ENCODE results near the gene TPO.

Gene TPO

DNA sequence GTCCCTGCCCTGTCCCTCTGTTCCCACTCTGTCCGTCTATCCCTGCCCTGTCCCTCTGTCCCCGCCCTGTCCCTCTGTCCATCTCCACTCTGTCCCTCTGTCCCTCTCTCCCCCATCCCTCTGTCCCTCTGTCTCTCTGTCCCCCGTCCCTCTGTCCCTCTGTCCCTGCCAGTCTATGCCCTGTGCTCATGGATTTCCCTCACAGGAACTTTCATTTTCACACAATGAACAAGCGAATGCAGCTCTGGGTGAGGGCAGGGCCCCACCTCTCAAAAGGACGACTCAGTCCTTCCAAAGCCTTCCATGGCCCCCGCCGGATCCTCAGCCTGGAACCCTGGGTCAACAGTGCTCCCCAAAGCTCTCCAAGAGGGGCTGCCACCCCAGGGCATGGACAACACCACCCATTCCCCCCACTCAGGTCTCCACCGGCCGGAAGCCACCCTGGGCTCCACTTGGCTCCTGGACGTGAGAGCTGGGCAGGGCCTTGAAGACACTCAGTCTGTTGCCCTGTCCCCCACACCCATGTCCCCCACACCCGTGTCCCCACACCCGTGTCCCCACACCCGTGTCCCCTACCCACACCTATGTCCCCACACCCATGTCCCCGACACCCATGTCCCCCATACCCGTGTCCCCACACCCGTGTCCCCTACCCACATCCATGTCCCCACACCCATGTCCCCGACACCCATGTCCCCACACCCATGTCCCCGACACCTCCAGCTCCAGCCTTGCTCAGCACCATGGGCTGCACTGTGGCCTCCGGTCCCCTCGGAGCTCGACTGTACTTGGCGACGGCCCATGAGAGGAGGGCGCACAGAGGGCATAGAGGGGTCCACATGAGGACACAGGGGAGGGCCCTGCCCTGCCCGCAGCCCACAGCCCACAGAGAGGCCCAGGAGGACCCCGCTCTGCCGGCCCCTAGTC, 175.1 kb downstream of the TPO start:
- H2AFZ ChIP-seq (ENCODE audit: insufficient read depth, low read length, poor library complexity), result no peak overlapping the region
- H4K91ac ChIP-seq (ENCODE audit: low read depth, low read length), result no peak overlapping the region
- H4K8ac ChIP-seq (ENCODE audit: low read depth, low read length), result no peak overlapping the region
- H3K27me3 ChIP-seq (ENCODE audit: insufficient read depth, low read length), result no peaks in the 10 kb centered on the region
- DNase-seq, result no peak
- peak overlapping the region; percentile 11 for H2BK12ac ChIP-seq (ENCODE audit: low read length)
- H2BK5ac ChIP-seq (ENCODE audit: low read depth, low read length, poor library complexity), result no peak overlapping the region
- H3K4me3 ChIP-seq (ENCODE audit: low read depth, low read length), result no peak overlapping the region
- WGBS (ENCODE audit: extremely low coverage, insufficient coverage, insufficient read length), result no CpG with 5 or more reads among the region's 27 CpGs
- no peak overlapping the region for H2BK120ac ChIP-seq (ENCODE audit: insufficient read depth, low read length, poor library complexity)
- no peak overlapping the region for H3K4me2 ChIP-seq (ENCODE audit: low read length)
- no peak overlapping the region for H3K4ac ChIP-seq (ENCODE audit: low read depth, low read length)
- H3K14ac ChIP-seq (ENCODE audit: low read length), result no peak overlapping the region
- H2AK5ac ChIP-seq (ENCODE audit: low read length), result peak overlapping the region; percentile 38
- H3K79me2 ChIP-seq (ENCODE audit: control insufficient read depth, insufficient read depth, low read length, poor library complexity), result peaks cover 2% of the 10 kb centered on the region
- no peak overlapping the region for H3K9ac ChIP-seq (ENCODE audit: low read length)
- H3K79me1 ChIP-seq (ENCODE audit: low read length), result peaks cover 3% of the 10 kb centered on the region
- no peaks in the 10 kb centered on the region for H3K36me3 ChIP-seq (ENCODE audit: control insufficient read depth in 1 of 2, insufficient read depth in 2 of 2, low read length in 2 of 2)
- H3K4me1 ChIP-seq (ENCODE audit: control insufficient read depth in 1 of 2, insufficient read depth in 2 of 2, low read length in 2 of 2), result peaks cover 21 to 23% of the 10 kb centered on the region in 2 experiments
- H3K27ac ChIP-seq (ENCODE audit: low read depth, low read length), result no peak overlapping the region
- H4K12ac ChIP-seq (ENCODE audit: low read depth, low read length), result no peak overlapping the region
- no peak overlapping the region for H3K18ac ChIP-seq (ENCODE audit: low read length)
- H3K23ac ChIP-seq (ENCODE audit: low read length), result no peak overlapping the region
- peaks cover 2% of the 10 kb centered on the region for H3K9me3 ChIP-seq (ENCODE audit: insufficient read depth, low read depth, low read length)

DNA sequence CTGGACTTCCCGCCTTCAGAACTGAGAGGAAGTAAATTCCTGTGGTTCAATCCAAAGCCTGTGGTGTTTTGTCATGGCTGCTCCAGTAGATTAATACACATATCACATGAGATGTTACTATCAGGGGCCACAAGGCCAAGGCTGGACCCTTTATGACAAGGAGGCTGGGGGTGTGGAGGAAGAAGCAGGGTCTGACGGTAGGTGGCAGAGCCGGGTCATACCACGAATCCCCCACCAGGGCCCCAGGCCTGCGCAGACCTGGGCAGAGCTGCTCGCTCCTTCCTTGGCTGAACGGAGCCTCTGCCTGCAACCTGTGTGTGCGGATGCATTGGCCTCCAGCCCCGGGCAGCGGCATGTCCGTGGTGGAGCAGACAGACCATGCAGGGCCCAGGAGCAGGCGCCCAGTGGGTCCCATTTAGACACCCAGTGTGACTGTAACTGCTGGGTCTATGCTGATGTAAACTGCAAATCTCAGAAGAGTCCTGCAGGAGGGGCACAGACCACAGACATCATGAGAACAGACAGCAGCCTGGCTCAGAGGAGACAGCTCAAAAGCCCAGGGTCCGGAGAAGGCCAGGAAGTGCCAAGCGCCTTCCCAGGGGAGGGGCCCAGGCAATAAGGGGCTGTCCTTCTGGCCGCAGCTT, 175.8 kb downstream of the TPO start:
- Histone ChIP-seq H3K18ac (ENCODE audit: low read length) (no peak overlapping the region), H3K79me2 (ENCODE audit: control insufficient read depth, insufficient read depth, low read length, poor library complexity) (peaks cover 2% of the 10 kb centered on the region), H3K14ac (ENCODE audit: low read length) (peak overlapping the region; percentile 24), H3K4me1 (ENCODE audit: control insufficient read depth in 1 of 2, insufficient read depth in 2 of 2, low read length in 2 of 2) (peaks cover 25 to 30% of the 10 kb centered on the region in 2 experiments), H4K12ac (ENCODE audit: low read depth, low read length) (no peak overlapping the region), H3K23ac (ENCODE audit: low read length) (no peak overlapping the region), H3K4me2 (ENCODE audit: low read length) (no peak overlapping the region), H3K9ac (ENCODE audit: low read length) (no peak overlapping the region), H2AK5ac (ENCODE audit: low read length) (no peak overlapping the region), H4K91ac (ENCODE audit: low read depth, low read length) (peak overlapping the region; percentile 23), H2BK120ac (ENCODE audit: insufficient read depth, low read length, poor library complexity) (no peak overlapping the region), H3K9me3 (ENCODE audit: insufficient read depth, low read depth, low read length) (peaks cover 4% of the 10 kb centered on the region), H2BK5ac (ENCODE audit: low read depth, low read length, poor library complexity) (no peak overlapping the region), H4K8ac (ENCODE audit: low read depth, low read length) (no peak overlapping the region), H3K36me3 (ENCODE audit: control insufficient read depth in 1 of 2, insufficient read depth in 2 of 2, low read length in 2 of 2) (no peaks in the 10 kb centered on the region), H3K79me1 (ENCODE audit: low read length) (peaks cover 3% of the 10 kb centered on the region), H3K4ac (ENCODE audit: low read depth, low read length) (no peak overlapping the region), H2AFZ (ENCODE audit: insufficient read depth, low read length, poor library complexity) (no peak overlapping the region), H3K27me3 (ENCODE audit: insufficient read depth, low read length) (no peaks in the 10 kb centered on the region), H3K4me3 (ENCODE audit: low read depth, low read length) (no peak overlapping the region), H3K27ac (ENCODE audit: low read depth, low read length) (no peak overlapping the region), H2BK12ac (ENCODE audit: low read length) (no peak overlapping the region)
- DNase-seq, result no peak
- WGBS (ENCODE audit: extremely low coverage, insufficient coverage, insufficient read length), result no CpG with 5 or more reads among the region's 15 CpGs

DNA sequence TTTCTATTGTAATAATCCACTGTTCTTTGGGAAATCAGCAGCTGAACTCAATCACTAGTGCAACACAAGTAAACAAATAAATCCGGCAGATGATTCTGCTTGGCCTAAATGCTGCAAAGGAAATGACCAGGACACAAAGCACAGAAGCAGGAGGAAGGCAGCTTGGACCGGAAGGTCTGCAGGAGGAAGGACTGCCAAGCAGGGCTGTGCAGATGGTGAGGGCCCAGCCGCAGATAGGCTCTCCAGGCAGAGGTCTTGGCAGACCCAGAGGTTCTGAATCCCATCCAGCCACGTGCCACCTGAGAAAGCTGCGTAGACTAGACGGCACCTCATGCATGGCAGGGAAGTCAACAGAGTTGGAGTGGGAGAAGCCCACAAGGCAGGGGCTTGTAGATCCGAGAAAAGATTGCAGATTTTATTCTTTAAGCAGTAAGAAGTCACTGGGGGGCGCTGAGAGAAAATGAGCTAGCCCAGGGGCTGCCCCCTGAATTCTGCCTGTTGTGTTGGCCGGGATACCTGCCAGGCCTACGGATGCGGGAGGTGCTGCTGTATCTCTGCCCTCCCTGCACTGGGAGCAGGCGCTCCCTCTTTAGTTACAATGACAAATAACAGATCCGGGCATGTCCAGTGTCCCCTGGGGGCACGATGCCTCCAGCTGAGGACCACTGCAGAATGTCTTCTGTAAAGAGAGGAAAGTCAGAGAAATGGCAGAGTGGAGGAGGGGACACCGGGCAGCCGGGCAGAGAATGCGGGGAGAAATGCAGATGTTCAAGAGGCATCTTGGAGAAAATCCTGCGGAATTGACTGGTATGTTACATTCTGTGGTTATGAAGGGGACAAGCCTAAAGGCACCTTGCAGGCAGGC, 177.6 kb downstream of the TPO start:
- WGBS (ENCODE audit: extremely low coverage, insufficient coverage, insufficient read length), result no CpG with 5 or more reads among the region's 18 CpGs
- Histone ChIP-seq H2BK120ac (ENCODE audit: insufficient read depth, low read length, poor library complexity) (peak overlapping the region; percentile 59), H4K12ac (ENCODE audit: low read depth, low read length) (no peak overlapping the region), H4K91ac (ENCODE audit: low read depth, low read length) (peak overlapping the region; percentile 51), H3K14ac (ENCODE audit: low read length) (peak overlapping the region; percentile 50), H3K27ac (ENCODE audit: low read depth, low read length) (peak overlapping the region; percentile 12), H3K4me3 (ENCODE audit: low read depth, low read length) (peak overlapping the region; percentile 21), H3K4ac (ENCODE audit: low read depth, low read length) (no peak overlapping the region), H2AFZ (ENCODE audit: insufficient read depth, low read length, poor library complexity) (no peak overlapping the region), H3K18ac (ENCODE audit: low read length) (peak overlapping the region; percentile 42), H3K9me3 (ENCODE audit: insufficient read depth, low read depth, low read length) (peaks cover 10% of the 10 kb centered on the region), H3K79me1 (ENCODE audit: low read length) (peaks cover 3% of the 10 kb centered on the region), H3K79me2 (ENCODE audit: control insufficient read depth, insufficient read depth, low read length, poor library complexity) (peaks cover 2% of the 10 kb centered on the region), H3K23ac (ENCODE audit: low read length) (no peak overlapping the region), H3K4me1 (ENCODE audit: control insufficient read depth in 1 of 2, insufficient read depth in 2 of 2, low read length in 2 of 2) (peaks cover 34 to 39% of the 10 kb centered on the region in 2 experiments), H4K8ac (ENCODE audit: low read depth, low read length) (no peak overlapping the region), H3K4me2 (ENCODE audit: low read length) (no peak overlapping the region), H2BK12ac (ENCODE audit: low read length) (peak overlapping the region; percentile 70), H3K36me3 (ENCODE audit: control insufficient read depth in 1 of 2, insufficient read depth in 2 of 2, low read length in 2 of 2) (no peaks in the 10 kb centered on the region), H3K27me3 (ENCODE audit: insufficient read depth, low read length) (no peaks in the 10 kb centered on the region), H3K9ac (ENCODE audit: low read length) (no peak overlapping the region), H2AK5ac (ENCODE audit: low read length) (no peak overlapping the region), H2BK5ac (ENCODE audit: low read depth, low read length, poor library complexity) (peak overlapping the region; percentile 22)
- no peak for DNase-seq

DNA sequence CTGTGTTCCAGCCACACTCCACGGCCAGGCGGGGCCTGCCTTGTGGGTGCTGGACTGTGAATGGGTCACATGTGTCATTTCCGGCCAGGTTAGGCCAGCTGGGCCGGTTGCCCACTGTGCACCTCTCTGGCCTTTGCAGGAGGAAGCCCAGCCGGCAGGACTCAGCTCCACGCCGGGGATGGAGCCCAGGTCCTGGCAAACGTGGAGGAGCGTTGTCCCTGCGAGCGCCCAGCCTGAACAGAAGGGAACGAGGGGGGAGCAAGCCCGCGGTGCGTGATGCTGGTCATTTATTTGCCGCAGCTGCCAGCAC, 178.2 kb downstream of the TPO start:
- peaks cover 16% of the 10 kb centered on the region for H3K9me3 ChIP-seq (ENCODE audit: insufficient read depth, low read depth, low read length)
- no peak overlapping the region for H2BK12ac ChIP-seq (ENCODE audit: low read length)
- no peak overlapping the region for H2BK5ac ChIP-seq (ENCODE audit: low read depth, low read length, poor library complexity)
- no CpG with 5 or more reads among the region's 16 CpGs for WGBS (ENCODE audit: extremely low coverage, insufficient coverage, insufficient read length)
- H3K18ac ChIP-seq (ENCODE audit: low read length), result no peak overlapping the region
- no peak for DNase-seq
- H3K23ac ChIP-seq (ENCODE audit: low read length), result no peak overlapping the region
- H2BK120ac ChIP-seq (ENCODE audit: insufficient read depth, low read length, poor library complexity), result peak overlapping the region; percentile 39
- H3K4me2 ChIP-seq (ENCODE audit: low read length), result no peak overlapping the region
- peak overlapping the region; percentile 21 for H3K4me3 ChIP-seq (ENCODE audit: low read depth, low read length)
- H2AK5ac ChIP-seq (ENCODE audit: low read length), result peak overlapping the region; percentile 14
- H3K9ac ChIP-seq (ENCODE audit: low read length), result no peak overlapping the region
- H3K79me2 ChIP-seq (ENCODE audit: control insufficient read depth, insufficient read depth, low read length, poor library complexity), result peaks cover 2% of the 10 kb centered on the region
- H3K27me3 ChIP-seq (ENCODE audit: insufficient read depth, low read length), result no peaks in the 10 kb centered on the region
- H3K36me3 ChIP-seq (ENCODE audit: control insufficient read depth in 1 of 2, insufficient read depth in 2 of 2, low read length in 2 of 2), result no peaks in the 10 kb centered on the region
- H3K4me1 ChIP-seq (ENCODE audit: control insufficient read depth in 1 of 2, insufficient read depth in 2 of 2, low read length in 2 of 2), result peaks cover 34 to 39% of the 10 kb centered on the region in 2 experiments
- H4K91ac ChIP-seq (ENCODE audit: low read depth, low read length), result peak overlapping the region; percentile 51
- H4K12ac ChIP-seq (ENCODE audit: low read depth, low read length), result no peak overlapping the region
- H2AFZ ChIP-seq (ENCODE audit: insufficient read depth, low read length, poor library complexity), result no peak overlapping the region
- H4K8ac ChIP-seq (ENCODE audit: low read depth, low read length), result peak overlapping the region; percentile 1
- peak overlapping the region; percentile 1 for H3K14ac ChIP-seq (ENCODE audit: low read length)
- H3K4ac ChIP-seq (ENCODE audit: low read depth, low read length), result no peak overlapping the region
- H3K27ac ChIP-seq (ENCODE audit: low read depth, low read length), result no peak overlapping the region
- H3K79me1 ChIP-seq (ENCODE audit: low read length), result peaks cover 3% of the 10 kb centered on the region
